NCI-H2196 (cell line): ENCODE results near the gene MRPL4.

Experiments used
- DNase-seq: peaks from one replicate; lab custom pipeline; 2025; ENCODE audit not compliant: unreplicated experiment; lab: John Stamatoyannopoulos, UW

MRPL4 gene

GRCh38 chr19:10309423-10309822, 57.4 kb downstream of the MRPL4 start, which contains the start of gene ZGLP1:
Gene ZGLP1 (minus strand): TSS chr19:10309815.
- DNase-seq = no peak
